ENCODE data around the gene DPM2.

Gene DPM2, protein sequence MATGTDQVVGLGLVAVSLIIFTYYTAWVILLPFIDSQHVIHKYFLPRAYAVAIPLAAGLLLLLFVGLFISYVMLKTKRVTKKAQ

DNA sequence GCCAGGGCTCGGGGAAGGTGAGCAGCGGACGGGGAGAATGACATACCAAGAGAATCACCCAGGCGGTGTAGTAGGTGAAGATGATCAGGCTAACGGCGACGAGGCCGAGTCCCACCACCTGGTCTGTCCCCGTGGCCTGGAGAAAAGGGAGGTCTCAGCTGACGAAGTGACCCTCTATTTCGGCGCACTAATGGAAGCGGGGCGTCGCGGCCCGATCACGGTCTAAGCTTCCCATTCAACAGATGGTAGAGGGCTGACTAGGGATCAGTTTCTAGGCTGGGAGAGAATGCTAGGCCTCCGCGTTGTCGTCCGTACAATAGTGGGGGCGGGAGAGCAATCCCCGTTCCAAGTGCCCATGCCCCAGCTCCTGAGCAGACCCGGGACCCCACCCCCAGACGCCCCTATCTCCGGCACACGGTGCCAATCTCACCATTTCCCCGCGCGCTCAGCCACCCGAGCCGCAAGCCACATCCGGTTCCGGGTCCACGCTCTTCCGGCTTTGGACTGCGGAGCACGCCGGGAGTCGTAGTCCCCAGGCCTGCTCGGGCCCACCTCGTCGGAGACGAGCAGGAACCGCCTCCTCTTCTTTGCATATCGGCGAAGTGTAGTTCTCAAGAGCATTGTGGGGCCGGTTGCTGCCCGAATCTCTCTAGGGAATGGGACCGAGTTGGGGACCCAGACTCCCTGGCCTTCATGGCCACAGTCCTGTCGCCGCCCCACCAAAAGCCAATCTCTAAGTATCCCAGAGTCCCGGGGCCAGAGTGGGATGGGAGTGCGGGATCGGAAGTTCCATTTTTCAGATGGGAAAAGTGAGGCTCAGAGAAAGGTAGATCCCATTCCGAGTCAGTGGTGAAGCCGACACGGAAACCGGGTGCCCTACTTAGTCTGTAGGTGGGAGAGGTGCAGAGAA, at the start of gene DPM2:
DPM2 (minus strand) TSS at position 467 of the 910 bp plus-strand sequence; CDS start at position 433, 34 bp downstream.
- no peak for FAIRE-seq

DNA sequence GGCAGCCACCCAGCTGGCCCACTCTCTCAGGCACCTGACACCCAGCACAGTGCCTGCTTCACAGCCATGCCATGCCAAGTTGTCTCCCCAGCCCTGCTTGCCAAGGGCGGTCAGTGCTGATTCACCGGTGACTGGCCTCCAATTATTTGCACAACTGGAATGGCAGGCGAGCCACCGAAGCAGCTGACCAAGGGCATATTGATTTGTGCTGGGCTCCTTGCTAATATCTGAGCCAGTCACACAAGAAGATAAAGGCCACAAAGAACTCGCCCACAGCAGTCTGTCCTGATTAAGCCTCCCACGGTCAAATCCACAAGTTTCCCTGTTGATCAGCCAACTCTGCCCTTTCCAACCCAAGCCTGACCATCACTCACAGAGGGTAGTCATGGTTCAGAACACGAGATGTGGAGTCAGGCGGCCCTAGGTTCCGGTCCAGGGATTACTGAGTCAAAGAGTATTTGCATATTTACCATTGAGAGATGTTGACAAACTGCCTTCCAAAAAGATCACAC, 49.5 kb upstream of the DPM2 start:
- FAIRE-seq, result no peak

DNA sequence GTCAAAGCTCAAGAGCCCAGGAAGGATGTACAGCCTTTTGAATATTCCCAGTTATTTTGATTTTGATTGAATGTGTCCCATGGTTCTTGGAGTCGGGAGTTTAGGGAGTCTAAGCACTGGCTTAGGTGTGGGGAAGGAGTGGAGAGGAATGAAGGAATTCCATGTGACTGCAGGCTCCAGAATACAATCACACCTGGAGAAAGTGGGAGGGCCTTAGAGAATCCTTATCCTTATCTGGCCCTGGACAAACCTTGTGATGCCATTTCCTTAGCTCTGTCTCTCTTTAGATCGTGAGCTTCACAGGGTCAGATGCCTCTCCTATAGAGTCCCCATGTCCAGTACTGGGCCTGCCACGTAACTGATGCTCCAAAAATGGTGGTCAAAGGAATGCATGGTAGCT, 47.4 kb upstream of the DPM2 start:
- FAIRE-seq, result no peak

DNA sequence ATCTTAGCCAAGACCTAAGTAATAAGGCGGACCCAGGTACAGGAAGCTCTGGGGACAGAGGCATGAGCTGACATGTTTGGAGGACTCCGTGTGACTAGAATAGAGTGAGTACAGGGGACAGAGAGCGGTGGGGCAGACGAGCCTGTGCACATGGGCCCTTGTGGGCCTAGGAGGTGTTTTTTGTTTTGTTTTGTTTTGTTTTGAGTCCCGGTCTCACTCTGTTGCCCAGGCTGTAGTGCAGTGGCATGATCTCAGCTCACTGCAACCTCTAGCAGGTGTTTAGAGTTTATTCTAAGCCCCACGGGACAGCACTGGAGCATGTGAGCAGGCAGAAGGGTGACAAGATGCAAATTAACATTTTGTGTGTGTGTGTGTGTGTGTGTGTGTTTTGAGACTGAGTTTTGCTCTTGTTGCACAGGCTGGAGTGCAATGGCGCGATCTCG, 46.2 kb upstream of the DPM2 start:
- FAIRE-seq, result no peak

DNA sequence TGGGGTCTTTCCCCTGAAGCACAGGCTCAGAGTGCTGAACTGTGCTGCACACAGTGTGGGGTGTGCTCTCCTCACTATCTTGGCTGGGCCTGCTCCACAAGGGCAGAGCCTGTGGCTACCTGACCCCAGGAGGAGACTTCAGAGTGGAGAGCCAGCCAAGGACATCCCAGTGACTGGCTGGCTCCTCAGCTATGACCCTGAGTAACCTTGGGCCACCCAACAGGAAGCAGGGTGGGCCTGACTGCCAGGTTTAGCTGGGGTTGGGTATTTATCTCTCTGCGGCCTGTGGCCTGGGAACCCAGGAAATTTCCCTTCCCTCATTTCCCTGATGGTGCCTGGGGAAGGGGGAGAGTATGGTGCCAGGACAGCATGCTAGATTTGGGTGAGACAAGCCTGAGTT, 45.3 kb upstream of the DPM2 start:
- no peak for FAIRE-seq

DNA sequence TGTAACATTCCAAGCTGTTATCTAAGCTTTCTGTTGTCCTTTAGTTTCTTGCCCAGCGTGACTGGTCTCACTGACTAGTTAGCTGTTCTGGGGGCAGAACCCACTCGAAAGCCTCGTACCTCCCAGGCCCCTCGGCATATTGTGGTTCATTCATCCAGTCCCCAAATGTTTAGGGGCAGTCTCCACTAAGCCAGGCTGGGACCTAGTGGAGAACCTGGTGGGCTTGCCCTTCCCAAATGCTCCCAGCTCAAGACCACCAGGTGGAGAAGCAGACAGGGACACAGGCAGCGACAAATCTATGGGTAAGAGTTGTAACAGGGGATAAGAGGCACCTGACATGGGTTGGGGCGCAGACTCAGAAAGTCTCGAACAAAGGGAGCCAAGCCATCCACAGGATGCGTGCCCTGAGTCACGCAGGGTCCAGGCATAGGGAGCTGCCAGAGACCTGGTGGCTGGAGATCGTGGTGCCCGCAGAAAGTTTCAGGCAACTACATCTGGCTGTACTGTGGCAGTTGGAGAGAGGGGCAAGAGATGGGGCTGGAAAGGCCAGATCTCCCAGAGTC, 44.0 kb upstream of the DPM2 start:
- FAIRE-seq, result no peak

DNA sequence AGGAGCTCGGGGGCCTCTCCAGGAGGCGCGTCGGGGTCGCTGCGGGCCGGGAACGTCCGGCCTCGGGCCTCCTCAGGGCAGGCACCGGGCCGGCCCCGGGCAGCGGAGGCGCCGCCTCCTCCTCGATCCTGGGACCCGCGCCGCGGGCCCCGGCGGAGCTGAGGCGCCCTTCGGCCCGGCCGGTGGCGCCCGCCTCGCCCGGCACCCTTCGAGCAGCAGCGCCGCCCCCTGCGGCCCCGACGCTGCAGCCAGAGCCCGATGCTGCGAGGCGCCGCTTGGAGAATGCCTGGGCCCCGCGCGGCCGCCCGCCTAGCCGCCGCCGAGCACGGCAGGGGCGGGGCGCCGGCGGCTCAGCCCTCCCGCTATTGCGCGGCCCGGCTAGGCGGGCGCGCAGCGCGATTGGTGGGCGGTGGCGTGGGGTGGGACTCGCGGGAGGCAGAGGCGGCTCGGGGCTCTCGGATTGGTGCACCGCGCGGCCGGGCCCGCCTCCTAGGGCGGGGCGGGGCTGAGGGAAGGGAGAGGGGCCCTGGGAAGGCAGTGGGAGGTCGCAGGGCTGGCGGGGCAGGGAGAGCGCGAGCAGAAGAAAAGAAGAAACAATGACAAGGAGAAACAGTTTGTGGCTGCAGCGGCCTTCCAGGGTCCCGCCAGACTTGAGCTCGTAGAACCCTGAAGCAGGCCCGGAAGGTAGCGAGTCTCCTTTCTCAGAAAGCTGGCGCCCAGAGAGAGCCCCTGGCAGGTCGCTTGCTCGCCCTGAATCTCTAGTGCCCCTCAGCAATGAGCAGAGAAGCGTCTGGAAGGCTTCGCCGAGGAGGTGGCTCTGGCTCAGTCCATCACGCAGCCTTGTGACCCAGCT, 43.3 kb upstream of the DPM2 start, which contains the start of gene EEIG1:
EEIG1 (minus strand) TSS at position 284 of the 853 bp plus-strand sequence. CDS start 852 bp downstream, outside the sequence.
- no peak for FAIRE-seq

DNA sequence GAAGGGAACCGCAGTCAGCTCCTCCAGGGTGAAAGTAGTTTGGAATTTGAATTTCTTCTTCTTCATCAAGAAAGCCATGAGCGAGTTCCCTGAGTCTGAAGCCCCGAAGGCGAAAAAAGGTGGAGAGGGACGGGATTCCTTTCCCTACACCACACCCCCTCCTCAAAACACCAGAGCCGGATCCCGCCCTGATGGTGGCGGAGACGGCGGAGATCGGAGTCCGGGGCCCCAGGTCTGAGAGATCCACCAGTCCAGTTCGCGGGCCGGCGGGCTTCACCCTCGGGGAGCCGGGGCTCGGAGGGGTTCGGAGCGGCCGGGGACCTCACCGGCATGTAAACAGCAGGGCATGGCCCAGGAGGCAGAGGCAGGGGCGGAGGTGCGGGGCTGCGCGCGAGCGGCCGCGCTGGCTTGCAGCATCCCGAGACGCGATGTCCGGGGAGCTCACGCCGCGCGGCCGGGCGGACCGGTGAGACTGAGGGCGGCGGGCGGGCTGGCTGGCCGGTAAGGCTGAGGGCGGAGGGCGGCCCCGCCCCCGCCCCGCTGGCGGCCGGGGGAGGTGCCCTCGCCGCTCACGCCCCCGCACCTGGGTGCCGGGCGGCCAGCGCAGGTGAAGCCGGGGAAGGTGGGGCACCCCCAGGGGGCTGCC, 42.5 kb upstream of the DPM2 start:
- FAIRE-seq, result no peak

DNA sequence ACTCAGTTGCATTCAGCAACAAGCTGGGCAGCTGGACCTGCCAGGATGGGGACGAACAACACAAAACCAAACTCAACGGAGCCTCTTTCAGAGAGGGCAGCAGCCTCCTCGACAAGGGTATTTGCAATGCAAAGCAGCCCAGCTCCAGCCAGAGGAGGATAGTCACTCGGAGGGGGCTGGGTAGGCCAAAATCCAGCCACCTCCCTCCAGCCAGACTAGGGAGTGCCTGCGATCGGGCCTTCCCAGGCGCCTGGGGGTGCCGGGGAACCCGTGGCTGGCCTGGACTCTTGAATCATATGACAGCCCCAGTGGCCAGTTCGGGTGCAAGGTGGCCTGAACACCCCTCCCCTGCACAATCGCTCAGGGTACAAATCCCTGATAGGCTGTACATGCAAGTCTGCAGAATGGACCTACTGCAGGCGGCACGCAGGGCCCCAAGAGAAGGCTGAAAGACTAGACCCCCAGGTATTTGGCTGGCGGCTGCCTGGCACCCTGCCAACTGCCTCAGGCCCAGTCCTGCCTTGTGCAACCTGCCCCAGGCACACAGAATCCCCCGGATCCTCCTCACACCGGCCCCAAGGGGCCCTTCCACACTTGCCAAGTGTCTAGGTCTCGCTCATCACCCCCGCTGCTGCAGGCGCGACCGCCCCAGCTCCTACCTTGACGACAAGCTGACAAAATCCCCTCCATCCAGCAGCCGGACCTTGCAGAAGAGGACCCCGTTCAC, 41.8 kb upstream of the DPM2 start:
- no peak for FAIRE-seq

DNA sequence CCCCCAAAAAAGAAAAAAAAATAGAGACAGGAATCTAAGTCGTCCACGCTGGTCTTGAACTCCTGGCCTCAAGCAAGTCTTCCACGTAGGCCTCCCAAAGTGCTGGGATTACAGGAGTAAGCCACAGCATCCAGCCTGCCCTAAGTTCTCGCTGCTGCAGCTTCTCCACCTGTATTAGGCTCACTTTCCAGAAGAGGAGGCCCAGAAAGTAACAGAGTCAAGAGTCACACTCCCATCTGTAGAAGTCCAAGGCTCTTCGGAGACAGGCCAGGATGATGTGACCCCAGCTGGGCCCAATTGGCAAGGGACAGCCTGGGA, 41.3 kb upstream of the DPM2 start:
- no peak for FAIRE-seq

DNA sequence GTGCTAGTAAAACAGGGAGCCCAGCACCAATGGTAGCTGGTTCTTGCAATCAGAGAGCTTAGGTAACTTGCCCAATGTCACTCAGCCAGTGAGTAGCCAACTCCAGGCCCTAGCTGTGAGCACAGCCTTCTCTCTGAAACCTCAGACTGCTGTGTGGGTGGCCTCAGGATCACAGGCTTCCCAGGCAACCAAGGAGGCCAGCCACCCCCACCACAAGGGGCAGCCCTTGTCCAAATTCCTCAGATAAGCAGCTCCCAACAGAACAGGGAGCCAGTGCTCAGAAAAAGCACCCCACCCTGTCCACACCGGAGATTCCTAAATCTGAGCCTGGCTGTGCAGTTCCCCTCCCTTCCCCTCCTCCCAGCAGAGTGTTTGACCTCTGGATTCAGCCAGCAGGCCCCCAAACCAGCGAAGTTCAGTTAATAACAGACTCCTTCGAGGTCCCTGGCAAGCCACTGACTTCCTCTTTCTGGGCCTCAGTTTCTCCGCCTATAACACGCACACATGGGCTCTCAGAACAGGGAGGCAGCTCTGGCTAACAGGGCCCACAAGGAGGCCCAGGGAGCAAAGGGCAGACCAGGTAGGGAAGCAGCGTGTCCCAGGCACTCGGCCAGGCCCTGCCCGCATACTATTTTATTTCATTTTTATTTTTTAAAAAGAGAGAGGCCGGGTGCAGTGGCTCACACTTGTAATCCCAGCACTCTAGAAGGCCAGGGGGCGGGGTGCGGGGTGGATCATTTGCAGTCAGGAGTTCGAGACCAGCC, 40.4 kb upstream of the DPM2 start:
- no peak for FAIRE-seq

DNA sequence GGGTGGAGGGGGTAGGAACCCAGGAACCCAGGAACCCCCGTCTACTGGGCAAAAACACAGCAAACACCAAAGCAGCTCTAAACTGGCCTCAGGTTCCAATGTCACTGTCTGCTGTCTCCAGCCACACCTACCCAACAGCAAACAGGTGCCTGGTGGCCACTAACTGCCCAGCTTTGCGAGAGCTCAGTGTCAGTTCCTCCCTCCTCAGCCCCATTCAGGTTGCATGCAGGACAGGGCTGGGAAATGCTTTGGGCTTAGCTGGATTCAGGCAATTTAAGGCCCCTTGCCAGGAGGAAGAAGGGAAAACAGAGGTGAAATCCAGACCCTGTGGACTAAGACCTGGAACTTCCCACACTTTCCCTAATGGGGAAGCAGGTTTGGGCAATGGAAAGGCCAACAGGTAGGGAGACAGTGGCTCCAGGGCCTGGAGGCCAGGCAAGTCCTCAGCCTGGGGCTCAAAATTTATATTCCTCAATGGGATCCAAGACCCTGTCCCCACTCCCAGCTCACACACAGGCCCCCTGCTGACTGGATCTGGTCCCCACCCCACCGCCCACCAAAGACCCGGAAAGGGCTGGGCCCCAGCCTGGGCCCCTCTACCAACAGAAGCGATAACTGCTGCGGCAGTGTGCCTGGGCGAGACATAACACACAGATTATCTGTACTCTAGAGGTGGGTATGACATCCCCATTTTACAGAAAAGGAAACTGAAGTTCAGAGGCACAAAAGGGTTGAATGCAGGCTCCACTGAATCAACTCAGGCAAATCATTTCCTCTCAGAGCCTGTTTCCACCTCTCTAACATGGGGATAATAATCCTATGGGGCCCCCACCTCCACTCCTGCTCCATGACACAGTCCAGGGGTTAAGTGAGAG, 39.6 kb upstream of the DPM2 start:
- FAIRE-seq, result no peak

DNA sequence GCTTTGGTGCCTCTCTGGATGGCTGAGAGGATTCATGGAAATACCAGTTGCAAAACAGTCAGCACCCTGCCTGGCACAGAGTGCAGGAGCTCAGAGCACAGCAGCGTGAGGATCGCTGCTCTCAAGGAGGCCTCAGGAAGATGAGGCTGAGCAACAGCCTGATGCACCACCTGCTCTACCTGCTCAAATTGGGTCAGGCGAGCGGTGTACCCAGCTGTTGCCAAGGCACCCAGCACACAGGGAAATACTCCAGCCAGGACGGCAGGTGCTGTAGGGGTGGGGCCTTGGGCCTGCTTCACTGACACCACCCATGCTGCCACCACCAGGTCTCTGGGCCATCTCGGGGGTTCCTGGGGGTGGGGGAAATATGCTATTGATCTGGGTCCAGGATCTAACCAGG, 38.8 kb upstream of the DPM2 start:
- FAIRE-seq, result no peak

DNA sequence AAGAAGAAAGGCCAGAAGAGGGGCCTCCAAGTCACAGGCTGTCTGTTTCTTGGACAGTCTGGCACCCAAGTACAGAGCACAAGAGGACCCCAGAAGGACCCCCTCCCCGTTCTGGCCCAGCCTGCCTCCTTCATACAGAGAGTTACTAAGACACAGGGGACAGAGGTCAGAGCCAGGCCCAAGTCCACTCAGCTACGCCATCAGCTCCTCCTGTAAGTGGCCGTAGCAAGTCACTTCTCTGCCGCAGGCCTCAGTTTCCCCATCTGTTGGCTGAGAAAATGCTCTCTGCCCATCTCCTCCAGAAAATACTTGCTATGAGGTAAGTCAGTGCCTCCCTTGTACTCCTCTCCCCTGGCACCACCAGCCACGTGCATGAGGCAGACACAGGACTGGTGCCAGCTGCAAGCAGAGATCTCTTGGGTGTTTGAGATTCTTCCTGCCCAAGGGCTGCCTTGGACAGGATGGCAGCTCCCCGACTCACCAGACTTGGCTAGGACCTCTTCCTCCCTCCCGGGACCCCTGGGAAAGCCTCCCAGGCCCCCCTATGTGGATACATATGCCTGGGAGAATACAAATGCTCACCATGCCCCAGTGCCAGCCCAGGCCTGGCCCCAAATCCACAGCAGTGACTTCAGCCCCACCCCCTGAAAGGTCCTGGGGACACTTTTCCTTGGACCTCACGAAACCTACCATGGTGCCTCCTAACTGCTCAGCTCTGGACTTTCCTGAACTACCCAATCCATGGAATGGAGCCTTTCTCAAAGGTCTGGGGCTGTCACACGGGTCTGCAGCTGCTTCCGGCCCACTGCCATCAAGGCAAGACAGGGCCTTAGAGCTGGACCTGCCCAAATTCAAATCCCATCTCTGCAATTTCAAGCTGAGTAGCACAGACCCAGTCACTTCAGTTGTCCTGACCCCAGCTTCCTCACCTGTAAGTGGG, 38.0 kb upstream of the DPM2 start:
- FAIRE-seq, result no peak

DNA sequence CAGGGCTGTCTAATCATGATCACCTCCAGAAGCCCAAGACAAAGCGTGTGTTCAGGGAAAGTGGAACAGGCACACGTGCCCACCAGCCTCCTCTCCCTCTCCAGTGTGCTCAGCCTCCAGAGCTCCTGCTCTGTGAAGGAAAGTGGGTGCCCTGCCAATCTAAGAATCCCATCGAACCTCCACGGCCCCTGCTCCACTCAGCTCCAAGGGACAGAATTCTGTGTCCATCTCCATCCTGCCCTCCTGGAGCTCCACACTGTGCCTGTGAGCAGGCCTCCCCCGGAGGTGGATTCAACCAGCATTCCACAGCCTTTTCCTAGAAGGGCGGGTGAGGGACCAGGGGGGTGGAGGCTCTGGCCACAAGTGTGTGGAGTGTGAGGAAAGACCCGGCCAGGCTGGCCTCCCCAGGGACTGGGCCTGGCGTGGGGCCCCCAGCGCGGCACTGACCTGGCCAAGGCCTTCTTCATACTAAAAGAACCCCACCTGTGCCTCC, 37.2 kb upstream of the DPM2 start:
- no peak for FAIRE-seq

DNA sequence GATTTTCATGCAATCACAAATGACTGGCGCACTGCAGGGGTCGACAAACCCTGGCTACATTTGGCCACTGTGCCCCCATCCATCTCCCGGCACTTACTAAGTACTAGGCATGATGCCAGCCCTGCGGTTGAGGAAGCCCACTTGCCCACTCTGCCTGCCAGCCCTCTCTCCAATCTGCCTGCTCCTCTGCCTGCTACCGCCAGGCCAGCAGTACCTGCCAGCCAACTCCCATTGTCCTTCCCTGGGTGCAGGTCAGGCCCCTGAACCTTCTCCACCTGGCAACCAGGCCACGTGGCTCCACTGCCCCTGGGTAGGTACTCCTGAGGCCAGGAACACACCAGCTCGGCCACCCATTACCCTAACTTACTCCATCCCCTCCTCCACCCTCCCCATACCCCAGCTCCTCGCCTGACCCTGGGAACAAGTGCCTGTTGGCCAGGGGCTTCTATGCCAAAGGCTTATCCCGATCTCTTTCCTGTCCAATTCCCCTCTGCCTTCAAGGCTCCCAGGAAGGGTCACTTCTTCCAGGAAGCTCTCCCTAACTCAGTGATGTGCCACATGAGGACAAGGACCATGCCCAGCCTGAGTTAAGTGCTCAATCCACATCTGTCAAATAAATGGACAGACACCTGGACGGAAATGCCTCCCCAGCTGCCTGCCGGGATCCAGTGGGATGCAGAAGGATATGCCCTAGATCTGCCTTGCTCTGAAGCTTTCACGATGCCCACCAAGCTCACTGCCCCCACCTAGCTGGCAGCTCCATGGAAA, 36.5 kb upstream of the DPM2 start:
- no peak for FAIRE-seq

DNA sequence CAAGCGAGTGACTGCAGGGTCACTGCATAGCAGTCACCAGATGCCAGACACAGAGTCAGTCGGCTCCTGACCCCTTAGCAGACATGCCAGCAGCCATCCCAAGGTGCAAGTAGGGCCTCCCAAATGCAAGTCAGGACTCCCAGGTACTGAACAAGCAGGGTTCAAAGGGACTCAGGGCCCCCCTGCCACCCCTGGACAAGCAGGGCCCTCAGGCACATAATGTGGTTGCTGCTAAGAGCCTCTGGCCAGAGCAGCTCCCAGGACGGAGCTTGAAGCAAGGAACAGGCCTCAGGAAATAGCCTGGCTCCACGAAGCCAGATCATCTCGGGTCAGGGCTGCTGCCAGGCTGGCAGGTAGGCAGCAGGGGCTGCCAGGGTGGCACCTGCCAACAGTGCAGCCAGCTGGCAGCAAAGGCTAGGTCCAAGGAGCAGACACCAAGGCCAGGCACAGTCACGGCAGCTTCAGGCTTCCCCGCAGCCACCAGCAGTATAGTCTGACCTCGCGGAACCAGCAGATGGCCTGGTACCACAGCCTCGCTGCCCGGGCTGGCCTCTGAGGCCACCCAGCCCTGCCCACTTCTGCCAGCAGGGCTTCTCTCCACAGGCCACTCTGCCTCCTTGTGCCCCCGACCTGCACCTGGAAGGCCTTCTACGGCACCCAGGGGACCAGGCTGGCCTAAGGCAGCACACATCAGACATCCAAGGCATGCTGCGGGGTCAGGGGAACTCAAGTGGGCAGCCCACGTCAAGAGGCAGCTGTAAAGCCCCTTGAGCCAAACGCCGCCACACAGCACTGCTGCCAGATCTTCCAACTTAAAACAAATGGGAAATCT, 35.7 kb upstream of the DPM2 start:
- no peak for FAIRE-seq
